Measurements from ENCODE around the gene NPHP4. TPM values are rescaled to one million over a fixed set of nuclear protein-coding genes. Genes with fewer than 3 reads are reported as not detected.

The NPHP4 gene
- total RNA-seq, 1 experiment from 2014 or later, result 20.0 TPM

GRCh38 chr1:6039031-6039430, 46.8 kb upstream of the NPHP4 start:
- ATAC-seq (no peak), DNase-seq (ENCODE audit: low read depth, low spot score) (no peak)
- Histone ChIP-seq H3K9me2 (ENCODE audit: insufficient read depth) (no peaks in the 10 kb centered on the region), H3K4me1 (ENCODE audit: control insufficient read depth in 1 of 2, insufficient read depth in 2 of 2, low read length in 2 of 2) (no peaks in the 10 kb centered on the region), H3K27ac (ENCODE audit: low read depth, low read length) (no peak overlapping the region), H3K36me3 (ENCODE audit: control insufficient read depth in 1 of 2, insufficient read depth in 2 of 2, low read length in 2 of 2) (no peaks in the 10 kb centered on the region), H3K9ac (ENCODE audit: low read length) (no peak overlapping the region), H3K79me2 (ENCODE audit: insufficient read depth, low read length) (no peaks in the 10 kb centered on the region), H2AFZ (ENCODE audit: low read depth, low read length, poor library complexity, severe bottlenecking) (no peak overlapping the region), H3K4me3 (replicated peaks in 1 of 2; ENCODE audit: low read depth in 1 of 2, low read length in 2 of 2) (no peak overlapping the region), H3K9me3 (ENCODE audit: control insufficient read depth in 1 of 2, insufficient read depth in 1 of 2, low read depth in 1 of 2, low read length in 2 of 2) (no peaks in the 10 kb centered on the region), H3K4me2 (ENCODE audit: low read length) (no peak overlapping the region), H4K20me1 (ENCODE audit: insufficient read depth) (no peaks in the 10 kb centered on the region), H3K27me3 (ENCODE audit: insufficient read depth, low read length) (no peaks in the 10 kb centered on the region)
- no TSS peak for BruUV-seq (replicated peaks)
- TF ChIP-seq EZH2 (IDR thresholded peaks at IDR 0.05), result no peak
- no peak for TF ChIP-seq ATF3 (IDR thresholded peaks at IDR 0.05)
- TF ChIP-seq YY1 (IDR thresholded peaks at IDR 0.05; ENCODE audit: extremely low read depth, insufficient replicate concordance, low read depth, low read length), result no peak
- no peak for TF ChIP-seq ZNF274 (IDR thresholded peaks at IDR 0.05; ENCODE audit: low read depth, low read length)
- TF ChIP-seq, protein P1, sequence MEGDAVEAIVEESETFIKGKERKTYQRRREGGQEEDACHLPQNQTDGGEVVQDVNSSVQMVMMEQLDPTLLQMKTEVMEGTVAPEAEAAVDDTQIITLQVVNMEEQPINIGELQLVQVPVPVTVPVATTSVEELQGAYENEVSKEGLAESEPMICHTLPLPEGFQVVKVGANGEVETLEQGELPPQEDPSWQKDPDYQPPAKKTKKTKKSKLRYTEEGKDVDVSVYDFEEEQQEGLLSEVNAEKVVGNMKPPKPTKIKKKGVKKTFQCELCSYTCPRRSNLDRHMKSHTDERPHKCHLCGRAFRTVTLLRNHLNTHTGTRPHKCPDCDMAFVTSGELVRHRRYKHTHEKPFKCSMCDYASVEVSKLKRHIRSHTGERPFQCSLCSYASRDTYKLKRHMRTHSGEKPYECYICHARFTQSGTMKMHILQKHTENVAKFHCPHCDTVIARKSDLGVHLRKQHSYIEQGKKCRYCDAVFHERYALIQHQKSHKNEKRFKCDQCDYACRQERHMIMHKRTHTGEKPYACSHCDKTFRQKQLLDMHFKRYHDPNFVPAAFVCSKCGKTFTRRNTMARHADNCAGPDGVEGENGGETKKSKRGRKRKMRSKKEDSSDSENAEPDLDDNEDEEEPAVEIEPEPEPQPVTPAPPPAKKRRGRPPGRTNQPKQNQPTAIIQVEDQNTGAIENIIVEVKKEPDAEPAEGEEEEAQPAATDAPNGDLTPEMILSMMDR (IDR thresholded peaks at IDR 0.05 in 2 of 3, conservative IDR thresholded peaks at IDR 0.05 in 1 of 3; ENCODE audit: borderline replicate concordance in 1 of 3, insufficient read depth in 1 of 3, low read depth in 2 of 3, low read length in 2 of 3), result no peak
- TF ChIP-seq CEBPB (IDR thresholded peaks at IDR 0.05; ENCODE audit: low read depth), result no peak
- TF ChIP-seq SIN3A (IDR thresholded peaks at IDR 0.05; ENCODE audit: low read depth), result no peak
- TF ChIP-seq ELF1 (IDR thresholded peaks at IDR 0.05; ENCODE audit: borderline replicate concordance, low read depth), result no peak
- TF ChIP-seq EGR1 (IDR thresholded peaks at IDR 0.05; ENCODE audit: low read depth), result no peak
- no peak for TF ChIP-seq CBX3 (IDR thresholded peaks at IDR 0.05; ENCODE audit: low read depth)
- no peak for TF ChIP-seq EZH2phosphoT487 (IDR thresholded peaks at IDR 0.05; ENCODE audit: borderline replicate concordance)
- TF ChIP-seq REST (IDR thresholded peaks at IDR 0.05; ENCODE audit: low read depth), result no peak
- TF ChIP-seq, protein P2, sequence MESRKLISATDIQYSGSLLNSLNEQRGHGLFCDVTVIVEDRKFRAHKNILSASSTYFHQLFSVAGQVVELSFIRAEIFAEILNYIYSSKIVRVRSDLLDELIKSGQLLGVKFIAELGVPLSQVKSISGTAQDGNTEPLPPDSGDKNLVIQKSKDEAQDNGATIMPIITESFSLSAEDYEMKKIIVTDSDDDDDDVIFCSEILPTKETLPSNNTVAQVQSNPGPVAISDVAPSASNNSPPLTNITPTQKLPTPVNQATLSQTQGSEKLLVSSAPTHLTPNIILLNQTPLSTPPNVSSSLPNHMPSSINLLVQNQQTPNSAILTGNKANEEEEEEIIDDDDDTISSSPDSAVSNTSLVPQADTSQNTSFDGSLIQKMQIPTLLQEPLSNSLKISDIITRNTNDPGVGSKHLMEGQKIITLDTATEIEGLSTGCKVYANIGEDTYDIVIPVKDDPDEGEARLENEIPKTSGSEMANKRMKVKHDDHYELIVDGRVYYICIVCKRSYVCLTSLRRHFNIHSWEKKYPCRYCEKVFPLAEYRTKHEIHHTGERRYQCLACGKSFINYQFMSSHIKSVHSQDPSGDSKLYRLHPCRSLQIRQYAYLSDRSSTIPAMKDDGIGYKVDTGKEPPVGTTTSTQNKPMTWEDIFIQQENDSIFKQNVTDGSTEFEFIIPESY (IDR thresholded peaks at IDR 0.05; ENCODE audit: extremely low read depth, insufficient replicate concordance, low read length), result no peak
- no peak for TF ChIP-seq ZFX (IDR thresholded peaks at IDR 0.05)
- no peak for TF ChIP-seq JUND (IDR thresholded peaks at IDR 0.05)
- TF ChIP-seq TCF7L2 (IDR thresholded peaks at IDR 0.05; ENCODE audit: borderline replicate concordance, extremely low read depth, insufficient read depth, insufficient read length), result no peak
- no peak for TF ChIP-seq FOSL1 (IDR thresholded peaks at IDR 0.05; ENCODE audit: low read depth)
- intact Hi-C loops (cut with micrococcal nuclease), result no loop called here
- ChIA-PET CTCF (no interaction called here), POLR2A (no interaction called here), RAD21 (ENCODE audit: low non-redundant PET in 1 of 2, low total read pairs in 2 of 2, uncharacterized antibody in 2 of 2, unreplicated experiment in 2 of 2) (no interaction called here)
